Aorta (tissue), 5 donors: ENCODE data around the gene WWOX. TPM values are rescaled to one million over a fixed set of nuclear protein-coding genes. Genes with fewer than 3 reads are reported as not detected.

ENCODE experiments used
- ATAC-seq: fragments of 200-7000 bp; cut with Tn5 transposase; one replicate; pipeline ENCODE4 v1.9.1; 2022; ENCODE audit warnings: moderate library complexity; ENCODE audit not compliant: low FRiP score
- DNase-seq, 2 donors: peaks; one replicate each; pipeline ENCODE4 v3.0.0-alpha.2; 2020
- H3K27ac ChIP-seq, 2 donors: one replicate each; pipeline ENCODE4 v1.5.1; 2013; ENCODE audit warnings: low read length in 2 of 2, mild to moderate bottlenecking in 2 of 2, moderate library complexity in 2 of 2, control low read depth in 1 of 2, inconsistent platforms in 1 of 2, low read depth in 1 of 2
- H3K27me3 ChIP-seq, 2 donors: one replicate each; pipeline ENCODE4 v1.6.1; 2013; ENCODE audit warnings: control low read depth in 1 of 2, low read length in 1 of 2, mild to moderate bottlenecking in 1 of 2, moderate library complexity in 1 of 2; ENCODE audit not compliant: insufficient read depth in 2 of 2, control insufficient read depth in 1 of 2
- H3K36me3 ChIP-seq, 2 donors: one replicate each; pipeline ENCODE4 v1.6.1; 2013; ENCODE audit warnings: control low read depth in 1 of 2, low read length in 1 of 2, mild to moderate bottlenecking in 1 of 2; ENCODE audit not compliant: insufficient read depth in 2 of 2, control insufficient read depth in 1 of 2
- H3K4me1 ChIP-seq, 2 donors: one replicate each; pipeline ENCODE4 v1.6.1; 2013; ENCODE audit warnings: low read length in 2 of 2, control low read depth in 1 of 2, mild to moderate bottlenecking in 1 of 2, moderate library complexity in 1 of 2; ENCODE audit not compliant: insufficient read depth in 2 of 2, control insufficient read depth in 1 of 2
- H3K4me3 ChIP-seq, 2 donors: one replicate each; pipeline ENCODE4 v1.5.1; 2013; ENCODE audit warnings: low read length in 2 of 2, control low read depth in 1 of 2, mild to moderate bottlenecking in 1 of 2
- H3K9me3 ChIP-seq: one replicate; pipeline ENCODE4 v1.6.1; 2013; ENCODE audit warnings: mild to moderate bottlenecking, low read length; ENCODE audit not compliant: control insufficient read depth
- WGBS, 2 donors: extraction: QIAGEN DNeasy Blood & Tissue Kit; methylation state at CpG; one replicate each; pipeline ENCODE4 v1.1.7; 2013; 5-methylcytosine and 5-hydroxymethylcytosine counted together
- intact Hi-C, 2 donors: fragments of 100-400 bp; cut with DNase I; formaldehyde crosslinking; loops; one replicate each; pipeline versions ENCODE4 v1.14.2 to v1.15.0; 2022
- polyA plus RNA-seq, 2 donors: library from polyadenylated mRNA; stranded (reverse); fragments of 200-250 nt; gene quantifications; one replicate each; pipeline ENCODE4 v1.2.3, GENCODE V29; 2013
- total RNA-seq, 2 donors: library from RNA; stranded (reverse); fragmentation: NEBNext Ultra II Directional; extraction: Animal tissue kit (Norgen Biotek cat#: 25700); gene quantifications; one replicate each; pipeline ENCODE4 v1.2.1, GENCODE V29; 2021
- donor health status: healthy with polysubstance abuse.
- donor health status: Bipolar disorder and iron deficiency.
- donor health status: DM: no; HTN: no; CAD: no.
- donor health status: DM: no; HTN: no; CAD: no.
- donor health status: DM: yes; HTN: yes; CAD: no.

WWOX gene
- total and polyA plus RNA-seq, 4 donors = 11.2 to 30.9 (median 14.6) TPM

GRCh38 chr16:78738557-78738956 lies 639.1 kb downstream of the WWOX start:
- Histone ChIP-seq H3K9me3 (no peaks in the 10 kb centered on the region), H3K27ac (no peak overlapping the region), H3K27me3 (no peaks in the 10 kb centered on the region), H3K4me1 (no peaks in the 10 kb centered on the region), H3K4me3 (no peak overlapping the region), H3K36me3 (no peaks in the 10 kb centered on the region)
- DNase-seq (no peak), ATAC-seq (no peak)
- WGBS, 2 donors = 95 to 97% methylated on average over 5 of the region's 5 CpGs
- intact Hi-C loops = no loop called here

- H3K36me3 ChIP-seq = no peaks in the 10 kb centered on the region
- no peak overlapping the region for H3K27ac ChIP-seq
- intact Hi-C loops = no loop called here
- no peaks in the 10 kb centered on the region for H3K9me3 ChIP-seq
- no peaks in the 10 kb centered on the region for H3K4me1 ChIP-seq
- no peak for ATAC-seq
- WGBS, 2 donors = 87 to 90% methylated on average over 12 of the region's 12 CpGs
- no peak overlapping the region for H3K4me3 ChIP-seq
- H3K27me3 ChIP-seq = no peaks in the 10 kb centered on the region
- DNase-seq = no peak
Observed at GRCh38 chr16:78740269-78740668, 640.8 kb downstream of the WWOX start.

GRCh38 chr16:78742501-78743283 lies 643.2 kb downstream of the WWOX start:
- WGBS, 2 donors = 41 to 50% methylated on average over 21 of the region's 21 CpGs
- H3K27me3 ChIP-seq = no peaks in the 10 kb centered on the region
- no peaks in the 10 kb centered on the region for H3K36me3 ChIP-seq
- ATAC-seq (peak; percentile 12), DNase-seq (peak in 1 of 2 donors; percentile 82)
- no peak overlapping the region for H3K4me3 ChIP-seq
- H3K4me1 ChIP-seq = peaks cover 0 to 3% of the 10 kb centered on the region in 2 donors
- no peak overlapping the region for H3K27ac ChIP-seq
- intact Hi-C loops = no loop called here
- no peaks in the 10 kb centered on the region for H3K9me3 ChIP-seq

- no peaks in the 10 kb centered on the region for H3K9me3 ChIP-seq
- H3K36me3 ChIP-seq = no peaks in the 10 kb centered on the region
- no peak for ATAC-seq
- no peak overlapping the region for H3K27ac ChIP-seq
- WGBS, 2 donors = 94 to 95% methylated on average over 4 of the region's 4 CpGs
- no peaks in the 10 kb centered on the region for H3K27me3 ChIP-seq
- no peak overlapping the region for H3K4me3 ChIP-seq
- no peak for DNase-seq
- peaks cover 0 to 3% of the 10 kb centered on the region in 2 donors for H3K4me1 ChIP-seq
- intact Hi-C loops = no loop called here
Observed at GRCh38 chr16:78743556-78743955, 644.1 kb downstream of the WWOX start.

DNA sequence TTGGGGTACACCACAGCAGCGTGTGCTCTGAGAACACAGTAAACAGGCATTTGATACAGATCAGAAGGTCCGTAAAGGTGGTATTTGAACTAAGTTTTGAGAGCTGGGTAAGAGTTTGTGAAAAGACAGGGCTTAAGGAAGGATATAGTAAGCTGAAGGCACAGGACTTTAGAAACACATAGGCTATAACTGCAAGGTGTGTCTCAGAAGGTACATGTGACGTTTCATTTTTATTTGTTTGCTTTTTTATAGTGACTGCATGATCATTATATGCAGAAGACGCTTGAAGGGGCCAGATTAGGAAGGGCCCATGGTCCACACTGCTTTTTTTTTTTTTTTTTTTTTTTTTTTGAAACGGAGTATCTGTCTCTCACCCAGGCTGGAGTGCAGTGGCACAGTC lies 644.6 kb downstream of the WWOX start:
- Histone ChIP-seq H3K27ac (no peak overlapping the region), H3K4me3 (no peak overlapping the region), H3K9me3 (no peaks in the 10 kb centered on the region), H3K36me3 (no peaks in the 10 kb centered on the region), H3K4me1 (peaks cover 0 to 3% of the 10 kb centered on the region in 2 donors), H3K27me3 (no peaks in the 10 kb centered on the region)
- intact Hi-C loops = no loop called here
- ATAC-seq = no peak
- no peak for DNase-seq
- WGBS, 2 donors = 94 to 97% methylated on average over 5 of the region's 5 CpGs

- 65 to 71% methylated on average over 3 of the region's 3 CpGs for WGBS, 2 donors
- no peak for ATAC-seq
Observed at GRCh38 chr16:78744796-78745107, 645.3 kb downstream of the WWOX start.

GRCh38 chr16:78745108-78746019 lies 645.9 kb downstream of the WWOX start:
- no peaks in the 10 kb centered on the region for H3K36me3 ChIP-seq
- H3K9me3 ChIP-seq = no peaks in the 10 kb centered on the region
- H3K27me3 ChIP-seq = no peaks in the 10 kb centered on the region
- 12 to 13% methylated on average over 7 of the region's 7 CpGs for WGBS, 2 donors
- H3K4me1 ChIP-seq = peaks cover 0 to 3% of the 10 kb centered on the region in 2 donors
- intact Hi-C loops = no loop called here
- no peak overlapping the region for H3K4me3 ChIP-seq
- H3K27ac ChIP-seq = no peak overlapping the region
- DNase-seq = no peak
- peak; percentile 24 for ATAC-seq

More at GRCh38 chr16:78744796-78745107, 645.3 kb downstream of the WWOX start:
- peaks cover 0 to 3% of the 10 kb centered on the region in 2 donors for H3K4me1 ChIP-seq
- H3K36me3 ChIP-seq = no peaks in the 10 kb centered on the region
- H3K27ac ChIP-seq = no peak overlapping the region
- H3K27me3 ChIP-seq = no peaks in the 10 kb centered on the region
- no peak for DNase-seq
- H3K4me3 ChIP-seq = no peak overlapping the region
- no peaks in the 10 kb centered on the region for H3K9me3 ChIP-seq
- intact Hi-C loops = no loop called here

GRCh38 chr16:78746718-78747117 lies 647.3 kb downstream of the WWOX start:
- Histone ChIP-seq H3K27me3 (no peaks in the 10 kb centered on the region), H3K9me3 (no peaks in the 10 kb centered on the region), H3K36me3 (no peaks in the 10 kb centered on the region), H3K4me1 (peaks cover 0 to 3% of the 10 kb centered on the region in 2 donors), H3K27ac (no peak overlapping the region), H3K4me3 (no peak overlapping the region)
- intact Hi-C loops = no loop called here
- 95 to 98% methylated on average over 2 of the region's 2 CpGs for WGBS, 2 donors
- no peak for ATAC-seq
- no peak for DNase-seq
